NCI-H446 (cell line): ENCODE results near the gene MBL2.

Experiments
- DNase-seq, 2 experiments: peaks; one replicate each; lab custom pipeline; 2025; lab: John Stamatoyannopoulos, UW

MBL2 gene

DNA sequence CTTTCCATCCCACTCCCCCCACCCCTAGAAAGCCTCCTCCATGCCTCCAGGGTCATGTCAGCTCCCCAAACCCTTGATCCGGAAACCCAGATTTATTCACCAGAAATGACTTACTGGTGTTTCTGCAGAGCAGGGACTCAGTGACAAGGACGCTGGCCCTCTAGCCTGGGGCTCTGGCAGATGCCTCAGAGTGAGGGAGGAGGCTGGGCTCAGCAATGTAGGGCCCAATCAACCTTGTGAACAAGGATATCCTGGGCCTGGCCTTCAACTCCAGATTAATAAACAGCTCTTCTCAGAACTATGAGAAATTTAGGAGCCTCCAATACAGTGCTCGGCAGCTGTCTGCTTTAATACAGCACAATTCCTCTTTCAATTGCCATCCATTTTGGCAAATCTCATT, at the start of gene MBL2:
Gene MBL2, minus strand, starts transcription at position 162 of the 400 bp plus-strand sequence. CDS start 1,149 bp downstream, outside the sequence.
- DNase-seq: no peak

DNA sequence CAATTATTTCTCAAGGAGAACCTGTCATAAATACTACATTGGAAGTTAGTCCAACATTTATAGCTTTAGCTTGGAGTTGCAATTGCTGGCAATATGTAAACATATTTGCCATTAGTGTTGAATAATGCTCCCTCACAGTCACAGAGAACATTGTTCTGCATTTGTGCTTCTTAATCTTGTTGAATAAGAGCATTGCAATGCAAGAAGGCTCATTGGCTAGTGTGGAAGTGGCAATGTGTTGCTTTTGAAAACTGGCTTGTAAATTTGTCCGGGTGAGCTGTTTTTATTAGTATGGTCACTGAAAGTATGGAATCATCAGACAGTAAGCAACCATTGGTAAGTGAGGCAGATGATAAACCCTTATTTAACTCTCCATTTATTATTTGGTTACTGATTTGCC, 47.7 kb upstream of the MBL2 start:
- DNase-seq: no peak

DNA sequence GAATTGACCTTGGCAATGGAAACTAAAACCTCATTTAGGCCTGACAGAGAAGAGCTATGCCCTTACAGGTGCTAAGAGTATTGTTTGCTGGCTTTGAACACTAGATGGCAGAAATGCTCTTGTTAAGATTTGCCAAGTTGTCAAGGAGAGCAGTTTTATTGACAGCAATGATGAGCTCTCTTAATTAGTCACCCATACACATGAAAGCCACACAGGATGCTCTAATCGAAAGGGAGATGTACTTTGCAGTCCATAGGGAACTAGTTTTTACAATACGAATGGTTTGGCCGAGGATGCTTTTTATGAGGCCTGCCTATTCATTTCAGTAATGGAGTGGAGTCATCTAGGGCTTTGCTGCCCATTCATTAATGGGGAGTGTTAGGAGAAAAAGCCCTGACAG, 45.4 kb upstream of the MBL2 start:
- DNase-seq: peak in 1 of 2 experiments; percentile 7

DNA sequence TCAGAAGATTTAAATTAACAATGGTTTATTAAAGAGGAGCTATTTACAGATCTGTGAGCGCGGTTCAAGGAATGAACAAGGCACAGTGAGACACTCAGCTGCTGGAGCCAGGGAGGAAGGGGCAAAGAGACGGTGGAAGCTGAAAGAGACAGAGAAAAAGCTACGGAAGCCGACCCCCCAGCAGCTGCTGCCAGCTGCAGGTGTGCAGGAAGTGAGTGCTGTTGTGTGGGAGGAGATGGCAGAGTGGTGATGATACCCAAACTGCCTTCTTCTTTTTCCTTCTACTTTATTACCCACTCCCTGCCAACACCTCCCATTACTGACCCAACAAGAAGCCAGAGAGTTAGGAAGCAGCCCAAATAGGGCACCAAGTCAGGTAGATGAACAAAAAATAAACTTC, 41.9 kb upstream of the MBL2 start:
- no peak for DNase-seq

DNA sequence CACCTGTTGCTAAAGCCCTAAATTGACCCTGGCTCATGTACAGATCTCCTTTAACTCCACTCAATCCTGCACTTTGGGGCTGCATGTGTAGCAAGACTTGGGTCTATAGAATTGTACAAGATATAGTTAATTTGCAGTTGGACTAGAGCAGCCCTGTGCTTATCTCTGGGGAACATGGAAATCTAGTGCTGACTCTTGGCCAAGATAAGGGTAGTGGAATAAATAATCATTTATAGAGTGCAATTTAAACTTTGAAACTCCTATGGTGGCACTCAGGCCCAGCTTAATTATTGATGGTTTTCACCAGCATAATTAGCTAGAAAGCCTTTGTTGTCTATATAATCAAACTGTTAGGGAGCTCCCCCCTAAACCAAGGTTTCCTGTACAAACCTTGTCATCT, 39.2 kb upstream of the MBL2 start:
- DNase-seq: no peak

GRCh38 chr10:52810761-52811160, 38.2 kb upstream of the MBL2 start:
- DNase-seq: no peak

GRCh38 chr10:52807803-52808202, 35.2 kb upstream of the MBL2 start:
- DNase-seq: no peak

DNA sequence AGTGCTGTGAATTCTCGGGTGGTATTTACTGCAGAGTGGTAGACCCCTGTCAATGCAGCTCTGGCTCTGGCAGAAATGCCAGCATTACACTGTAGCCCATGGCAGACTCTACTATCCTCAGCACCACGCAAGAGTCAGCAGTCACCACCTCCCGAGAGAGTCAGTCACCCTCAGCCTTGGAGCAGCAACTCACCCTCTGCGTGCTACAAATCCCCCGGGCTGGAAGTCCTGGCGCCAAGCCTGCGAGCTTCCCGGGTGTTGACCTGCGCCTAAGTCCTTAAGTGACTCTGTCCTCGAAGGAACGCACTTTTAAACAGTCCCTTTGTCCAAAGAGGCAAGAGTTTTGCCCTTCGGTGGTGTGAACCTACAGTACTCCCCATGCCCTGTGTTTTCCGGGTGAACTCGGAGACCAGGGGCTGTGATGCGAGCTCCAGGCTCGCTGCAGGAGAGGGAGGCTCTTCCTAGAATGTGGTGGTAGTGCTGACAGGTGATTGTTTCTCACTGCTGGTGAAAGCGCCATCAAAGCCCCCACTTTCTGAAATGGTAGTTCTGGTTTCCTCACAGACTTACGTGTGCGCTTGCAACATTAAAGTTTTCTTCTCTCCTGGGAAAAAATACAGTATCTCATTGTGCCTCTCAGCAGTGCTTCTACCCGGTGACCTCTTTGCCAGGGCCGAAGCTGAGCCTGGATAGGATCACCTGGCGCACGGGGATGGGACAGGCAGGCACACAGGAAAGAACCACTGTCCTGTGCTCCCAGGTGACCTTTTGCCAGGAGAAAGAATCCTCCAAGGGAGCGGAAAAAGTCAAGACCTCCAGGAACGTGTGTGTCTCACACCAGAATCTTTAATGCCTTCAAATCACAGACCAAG, 33.1 kb upstream of the MBL2 start:
- no peak for DNase-seq

DNA sequence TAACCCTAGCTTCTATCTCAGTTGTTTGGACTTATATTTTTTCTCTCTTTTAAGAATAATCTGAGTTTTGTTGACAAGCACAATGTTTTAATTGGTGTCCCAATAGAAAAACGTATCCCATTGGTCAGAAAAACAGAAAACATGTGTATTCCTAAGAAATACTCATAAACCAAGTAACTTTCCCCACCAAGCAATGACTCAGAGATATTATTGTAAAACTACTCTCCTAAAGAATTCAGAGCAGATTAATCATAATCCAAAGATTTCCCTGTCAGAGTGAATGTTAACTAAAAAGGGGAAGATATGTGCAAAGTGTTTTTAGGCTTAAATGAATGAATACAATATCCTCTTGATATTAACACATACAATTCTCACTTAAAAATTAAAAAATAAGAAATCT, 29.4 kb upstream of the MBL2 start:
- no peak for DNase-seq

DNA sequence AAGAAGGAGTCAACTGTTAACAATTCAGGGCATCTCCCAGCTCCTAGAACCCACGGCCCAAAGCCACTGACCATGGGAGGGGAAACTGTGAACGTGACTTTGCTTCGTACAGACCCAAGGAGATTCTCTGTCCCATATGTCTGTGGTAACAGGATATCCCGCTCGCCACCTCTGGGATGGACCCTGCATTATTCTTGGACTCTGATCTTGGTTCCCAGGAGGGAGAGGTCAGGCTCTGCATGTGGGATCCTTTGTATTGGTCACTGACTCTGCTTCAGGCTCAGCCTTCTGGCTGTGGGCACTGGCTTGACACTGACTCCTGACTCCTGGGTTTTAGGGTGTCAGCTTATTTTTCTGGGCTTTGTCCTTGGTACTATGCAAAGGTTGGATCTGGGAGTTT, 13.5 kb upstream of the MBL2 start:
- DNase-seq: no peak

GRCh38 chr10:52785418-52785817, 12.8 kb upstream of the MBL2 start:
- DNase-seq: no peak

GRCh38 chr10:52783726-52784125, 11.1 kb upstream of the MBL2 start:
- DNase-seq: no peak

DNA sequence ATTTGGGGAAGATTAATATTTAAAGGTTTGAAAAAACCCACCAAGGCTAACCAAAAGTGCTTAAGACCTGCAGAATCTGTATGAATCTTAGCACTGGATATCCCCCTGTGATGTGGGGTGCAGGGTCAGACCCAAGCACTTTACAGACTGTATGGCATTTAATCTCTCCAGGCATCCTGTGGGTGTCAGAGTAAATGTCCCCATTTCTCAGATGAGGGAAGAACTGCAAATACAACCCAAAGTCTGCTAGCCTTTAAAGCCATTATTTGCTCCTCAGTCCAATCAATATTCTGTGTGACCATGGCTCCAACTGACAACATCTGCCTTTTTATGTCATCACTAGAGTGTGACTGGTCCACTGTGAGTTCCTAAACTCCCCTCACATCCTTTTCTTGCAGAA, 10.0 kb upstream of the MBL2 start:
- DNase-seq: no peak

- DNase-seq: no peak
Measured at GRCh38 chr10:52780391-52781155, 8.0 kb upstream of the MBL2 start.

DNA sequence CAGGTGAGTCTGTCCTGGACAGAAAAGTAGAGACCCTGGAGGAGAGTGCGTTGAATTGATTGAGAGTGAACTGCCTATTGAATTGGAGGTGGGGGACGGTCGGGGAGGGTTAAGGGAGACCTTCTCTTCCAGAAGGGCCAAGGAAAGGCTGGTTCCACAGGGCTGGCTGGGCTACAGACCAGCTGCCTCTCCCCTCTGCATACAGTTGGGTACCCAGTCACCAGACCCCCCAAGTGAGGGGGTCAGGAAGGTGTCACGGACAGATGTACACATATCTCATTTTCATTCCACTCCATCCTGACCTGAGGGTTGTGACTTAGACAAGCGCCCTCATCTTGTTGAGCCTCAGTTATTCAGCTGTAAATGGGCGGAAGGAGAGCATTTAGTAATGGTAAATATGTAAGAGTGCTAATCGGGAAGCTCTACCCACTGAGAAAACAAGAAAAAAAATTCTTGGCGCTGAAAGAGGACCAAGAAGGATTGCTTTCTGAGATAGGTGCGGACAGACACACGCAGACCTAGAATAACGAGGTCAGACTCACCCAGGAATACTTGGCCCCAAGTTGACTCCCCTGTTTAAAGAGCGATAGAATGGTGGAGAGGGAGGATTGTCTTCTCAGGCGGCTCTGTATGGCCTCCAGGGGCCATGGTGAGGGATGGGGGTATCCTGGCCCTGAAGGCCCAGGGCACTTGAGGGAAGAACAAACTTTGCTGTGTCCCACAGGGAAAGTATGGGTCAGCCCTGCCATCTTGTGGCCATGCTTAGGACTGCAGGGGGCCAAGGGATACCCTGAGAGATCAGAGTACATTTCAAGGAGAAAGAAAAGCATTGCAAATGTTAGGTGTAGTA, 7.2 kb upstream of the MBL2 start:
- peak in 1 of 2 experiments; percentile 1 for DNase-seq

DNA sequence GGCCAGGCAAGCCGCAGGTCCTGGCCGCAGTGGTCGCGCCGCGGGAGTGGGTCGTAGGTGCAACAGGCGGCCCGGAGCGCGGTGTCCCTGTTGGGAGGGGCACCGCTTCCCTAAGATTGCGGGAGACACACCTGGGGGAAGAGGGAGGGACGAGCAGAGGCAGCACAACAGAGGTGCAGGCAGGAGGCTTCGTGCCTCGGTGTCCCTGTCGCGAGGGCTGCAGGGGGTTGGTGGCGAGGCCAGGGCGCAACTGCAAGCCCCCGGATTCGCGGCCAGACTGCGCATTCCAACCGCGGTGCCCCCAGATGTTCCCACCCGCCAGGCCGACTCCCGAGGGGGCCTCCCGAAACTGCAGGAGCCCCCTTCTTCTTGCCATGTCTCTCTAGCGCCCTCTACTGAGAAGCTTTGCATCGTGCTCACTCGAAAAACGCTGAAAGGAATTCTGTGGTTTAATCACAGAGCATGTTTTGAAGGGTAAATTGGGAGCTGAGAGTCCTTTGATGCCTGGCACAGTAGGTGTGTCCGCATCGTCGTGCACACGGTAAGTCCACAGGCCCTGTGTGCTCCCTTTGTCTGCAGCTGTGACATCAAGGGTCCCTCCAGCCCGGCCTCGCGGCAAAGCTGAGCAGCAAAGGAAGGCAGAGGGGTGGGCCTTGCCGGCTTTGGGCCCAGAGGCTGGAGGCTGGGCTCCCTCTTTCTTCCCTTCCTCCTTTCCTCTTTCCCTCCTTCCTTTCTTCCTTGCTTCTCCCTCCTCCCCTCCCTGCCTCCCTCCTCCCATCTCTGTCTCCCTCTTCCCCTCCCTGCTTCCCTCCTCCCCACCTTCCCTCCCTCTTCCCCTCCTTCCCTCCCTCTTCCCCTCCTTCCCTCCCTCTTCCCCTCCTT, 6.2 kb upstream of the MBL2 start:
- peak in 1 of 2 experiments; percentile 1 for DNase-seq

GRCh38 chr10:52777414-52777813, 4.8 kb upstream of the MBL2 start:
- no peak for DNase-seq

DNA sequence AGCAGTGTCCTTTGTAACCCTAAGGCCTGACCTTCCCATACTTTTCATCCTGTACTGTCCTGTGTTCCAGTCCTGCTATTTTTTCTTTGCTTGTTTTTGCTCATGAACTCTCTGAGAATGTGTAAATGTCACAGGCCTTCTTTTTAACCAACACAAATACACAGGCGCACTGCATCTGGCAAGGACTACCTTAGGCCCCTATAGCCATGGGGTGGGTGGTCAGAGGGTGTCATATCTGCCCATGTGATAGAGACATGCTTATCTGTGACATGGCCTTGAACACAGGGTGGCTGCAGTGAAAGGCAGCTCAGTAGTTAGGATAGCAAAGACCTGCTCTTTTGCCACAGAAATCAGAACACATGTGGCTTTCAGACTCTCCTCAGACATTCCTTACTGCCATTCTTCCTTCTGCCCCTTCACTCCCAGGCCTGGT, 3.9 kb upstream of the MBL2 start:
- no peak for DNase-seq

- DNase-seq: no peak
Measured at GRCh38 chr10:52775132-52775647, 2.6 kb upstream of the MBL2 start.

DNA sequence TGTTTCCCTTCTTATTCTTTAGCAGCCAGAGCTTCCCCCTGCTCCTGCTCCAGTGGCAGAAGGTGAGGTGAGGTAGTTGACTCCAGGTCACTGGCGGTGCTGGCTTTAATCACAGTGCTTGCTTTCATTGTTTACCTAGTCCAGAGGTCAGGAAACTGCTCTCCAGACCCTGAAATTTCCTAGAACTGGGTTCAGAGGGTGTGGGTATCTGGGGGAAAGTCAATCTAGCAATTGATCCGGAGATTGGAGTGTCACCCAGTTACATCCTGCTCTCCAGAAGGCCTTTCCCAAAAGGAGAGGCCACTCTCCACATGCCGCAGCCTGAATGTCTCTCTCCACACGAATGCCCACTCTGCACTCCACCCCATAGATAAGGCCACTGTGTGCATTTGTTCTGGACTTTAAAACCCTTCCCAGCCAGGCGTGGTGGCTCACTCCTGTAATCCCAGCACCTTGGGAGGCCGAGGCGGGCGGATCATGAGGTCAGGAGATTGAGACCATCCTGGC, 2.1 kb upstream of the MBL2 start:
- DNase-seq: no peak

DNA sequence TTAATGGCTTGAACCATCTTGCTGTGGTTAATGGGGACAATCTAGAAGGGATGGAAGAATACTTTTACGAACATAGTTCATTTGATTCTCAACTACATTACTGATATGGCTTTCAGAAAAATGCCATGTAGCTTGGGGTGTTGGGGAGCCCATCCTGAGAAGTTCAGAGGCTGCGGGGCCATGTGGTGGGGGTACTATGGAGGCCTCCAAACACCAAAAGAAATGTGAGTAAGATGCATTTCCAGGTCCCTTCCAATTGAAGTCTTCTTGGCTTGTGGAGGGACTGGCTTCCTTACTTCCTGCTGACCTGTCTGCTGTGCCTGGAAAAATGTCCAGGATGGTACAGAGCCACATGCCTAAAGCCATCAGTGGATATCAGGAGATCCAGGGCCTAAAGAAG, 1.6 kb upstream of the MBL2 start:
- no peak for DNase-seq
